COR-L47 (cell line): Measurements from ENCODE around the gene CELA2B.
"Not testable (repeated sequence)": the region's sequence is repeated elsewhere in the genome, so short reads cannot be mapped to it uniquely, and the experiment has no call there.

Source experiments
- DNase-seq: peaks from one replicate; lab custom pipeline; 2025; lab: John Stamatoyannopoulos, UW

CELA2B gene

GRCh38 chr1:15501208-15502032 is 25.5 kb downstream of the CELA2B start:
- peak; percentile 60 for DNase-seq

GRCh38 chr1:15504436-15504835 is 28.5 kb downstream of the CELA2B start:
- no peak for DNase-seq

- no peak for DNase-seq
Observed at GRCh38 chr1:15506831-15507230, 30.9 kb downstream of the CELA2B start.

GRCh38 chr1:15507278-15507677 is 31.4 kb downstream of the CELA2B start:
- DNase-seq = no peak

GRCh38 chr1:15508700-15509487 is 33.0 kb downstream of the CELA2B start:
- DNase-seq = no peak

GRCh38 chr1:15509586-15509985 is 33.7 kb downstream of the CELA2B start:
- DNase-seq = no peak

- no peak for DNase-seq
Observed at GRCh38 chr1:15510611-15511405, 34.9 kb downstream of the CELA2B start.

GRCh38 chr1:15513192-15513591 is 37.3 kb downstream of the CELA2B start:
- no peak for DNase-seq

- no peak for DNase-seq
Observed at GRCh38 chr1:15513919-15514318, 38.0 kb downstream of the CELA2B start.

GRCh38 chr1:15514557-15514956 is 38.7 kb downstream of the CELA2B start:
- not testable (repeated sequence) for DNase-seq

- no peak for DNase-seq
Observed at GRCh38 chr1:15515022-15515663, 39.2 kb downstream of the CELA2B start.

GRCh38 chr1:15519625-15520024 is 43.7 kb downstream of the CELA2B start:
- no peak for DNase-seq

- DNase-seq = not testable (repeated sequence)
Observed at GRCh38 chr1:15521206-15521906, 45.5 kb downstream of the CELA2B start.

- no peak for DNase-seq
Observed at GRCh38 chr1:15522551-15522950, 46.6 kb downstream of the CELA2B start.

- no peak for DNase-seq
Observed at GRCh38 chr1:15523104-15524020, 47.5 kb downstream of the CELA2B start.

- no peak for DNase-seq
Observed at GRCh38 chr1:15524021-15524282, 48.0 kb downstream of the CELA2B start, which contains the start of gene CASP9. TSS of gene CASP9 (minus strand) at chr1:15524215. CDS start at chr1:15524200, 15 bp downstream.

GRCh38 chr1:15524283-15525049 is 48.6 kb downstream of the CELA2B start:
- DNase-seq = peak; percentile 100

- no peak for DNase-seq
Observed at GRCh38 chr1:15525050-15526020, 49.4 kb downstream of the CELA2B start.
